Gastrocnemius medialis (tissue), 4 donors: ENCODE measurements around the gene PRKN. TPM values are rescaled to one million over a fixed set of nuclear protein-coding genes. Genes with fewer than 3 reads are reported as not detected.

ENCODE experiments used
- ATAC-seq, 2 donors: fragments of 150-250 bp; one replicate each; pipeline ENCODE4 v1.9.1; 2016
- DNase-seq, 2 donors: peaks; one replicate each; pipeline ENCODE4 v3.0.0-alpha.2; 2019
- H3K27ac ChIP-seq, 4 donors: fragments of 200-600 bp; sonication (generic); 1 replicate in 1 of 4; 2 replicates in 3 of 4; pipeline ENCODE4 v1.5.1; 2016 to 2018; ENCODE audit warnings: mild to moderate bottlenecking in 2 of 4, moderate library complexity in 1 of 4
- H3K27me3 ChIP-seq, 3 donors: fragments of 200-600 bp; sonication (generic) in 2 of 3; 1 replicate in 1 of 3; 2 replicates in 2 of 3; pipeline versions ENCODE4 v1.5.1 to v1.6.0; 2016 to 2019; ENCODE audit warnings: mild to moderate bottlenecking in 1 of 3, moderate library complexity in 1 of 3
- H3K36me3 ChIP-seq, 2 donors: fragments of 200-600 bp; sonication (generic) in 1 of 2; one replicate each; pipeline ENCODE4 v1.5.1; 2017 to 2018
- H3K4me1 ChIP-seq, 2 donors: fragments of 200-600 bp; sonication (generic) in 1 of 2; one replicate each; pipeline ENCODE4 v1.5.1; 2016 to 2017; ENCODE audit warnings: mild to moderate bottlenecking in 2 of 2
- H3K4me3 ChIP-seq, 4 donors: fragments of 200-600 bp; sonication (generic) in 3 of 4; 1 replicate in 1 of 4; 2 replicates in 3 of 4; pipeline ENCODE4 v1.5.1; 2016 to 2019; ENCODE audit warnings: mild to moderate bottlenecking in 2 of 4
- H3K9me3 ChIP-seq, 3 donors: fragments of 200-600 bp; sonication (generic) in 2 of 3; 1 replicate in 1 of 3; 2 replicates in 2 of 3; pipeline ENCODE4 v1.5.1; 2016 to 2019
- POLR2A ChIP-seq, 2 donors: fragments of 450-650 bp; IDR thresholded peaks; one replicate each; pipeline ENCODE4 v1.6.1; 2017; ENCODE audit warnings: antibody characterized with exemption in 2 of 2, mild to moderate bottlenecking in 2 of 2, moderate library complexity in 2 of 2
- in situ Hi-C, 4 donors: fragments of 200-750 bp; cut with MboI; loops; one replicate each; pipeline versions ENCODE4 v1.15.0 to v1.8.0; 2017; ENCODE audit warnings: low sequenced_read_pairs in 4 of 4
- intact Hi-C: fragments of 100-400 bp; cut with DNase I; formaldehyde crosslinking; loops from one replicate; pipeline ENCODE4 v1.15.1; 2023; ENCODE audit warnings: low total_unique reads
- total RNA-seq, 4 donors: library from RNA; depleted of rRNA; stranded (reverse); fragments of >200 nt; gene quantifications; one replicate each; pipeline versions ENCODE4 v1.1.0 to v1.2.3, GENCODE V29; 2016
- TF ChIP-seq, protein P1 (sequence below), 5 experiments: fragments of 450-650 bp in 3 of 5; fragments of 200-600 bp in 2 of 5; sonication (generic) in 2 of 5; IDR thresholded peaks in 4 of 5; conservative IDR thresholded peaks in 1 of 5; 1 replicate in 4 of 5; 2 replicates in 1 of 5; pipeline ENCODE4 v1.5.1; 2016 to 2019; ENCODE audit warnings: antibody characterized with exemption in 5 of 5, mild to moderate bottlenecking in 3 of 5, moderate library complexity in 3 of 5

PRKN gene
- total RNA-seq, 4 donors from 2014 or later: 8.4 to 21.6 (median 13.7) TPM

DNA sequence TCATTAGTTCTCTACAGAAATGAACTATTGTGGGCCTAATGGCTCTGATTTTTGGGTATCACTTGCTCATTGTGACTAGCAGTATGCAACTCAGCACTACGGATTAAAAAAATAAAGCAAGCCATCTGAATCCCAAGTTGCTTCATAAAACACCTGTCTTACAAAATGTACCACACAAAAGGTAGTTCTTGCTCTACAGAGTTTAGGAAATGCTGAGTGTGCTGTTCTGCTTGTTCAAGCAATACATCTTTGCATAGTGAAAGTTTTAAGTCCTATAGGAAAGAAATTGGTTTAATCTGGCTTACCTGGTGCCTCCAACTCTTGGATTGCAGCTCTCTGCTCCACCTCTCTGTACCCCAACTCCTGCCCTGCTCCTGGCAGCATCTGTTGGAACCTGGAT, 1187.0 kb downstream of the PRKN start:
- H3K27ac ChIP-seq: no peak overlapping the region
- intact Hi-C loops (no loop called here), in situ Hi-C loops (no loop called here)
- no peak for TF ChIP-seq POLR2A (IDR thresholded peaks at IDR 0.05)
- TF ChIP-seq, protein P1, sequence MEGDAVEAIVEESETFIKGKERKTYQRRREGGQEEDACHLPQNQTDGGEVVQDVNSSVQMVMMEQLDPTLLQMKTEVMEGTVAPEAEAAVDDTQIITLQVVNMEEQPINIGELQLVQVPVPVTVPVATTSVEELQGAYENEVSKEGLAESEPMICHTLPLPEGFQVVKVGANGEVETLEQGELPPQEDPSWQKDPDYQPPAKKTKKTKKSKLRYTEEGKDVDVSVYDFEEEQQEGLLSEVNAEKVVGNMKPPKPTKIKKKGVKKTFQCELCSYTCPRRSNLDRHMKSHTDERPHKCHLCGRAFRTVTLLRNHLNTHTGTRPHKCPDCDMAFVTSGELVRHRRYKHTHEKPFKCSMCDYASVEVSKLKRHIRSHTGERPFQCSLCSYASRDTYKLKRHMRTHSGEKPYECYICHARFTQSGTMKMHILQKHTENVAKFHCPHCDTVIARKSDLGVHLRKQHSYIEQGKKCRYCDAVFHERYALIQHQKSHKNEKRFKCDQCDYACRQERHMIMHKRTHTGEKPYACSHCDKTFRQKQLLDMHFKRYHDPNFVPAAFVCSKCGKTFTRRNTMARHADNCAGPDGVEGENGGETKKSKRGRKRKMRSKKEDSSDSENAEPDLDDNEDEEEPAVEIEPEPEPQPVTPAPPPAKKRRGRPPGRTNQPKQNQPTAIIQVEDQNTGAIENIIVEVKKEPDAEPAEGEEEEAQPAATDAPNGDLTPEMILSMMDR (IDR thresholded peaks at IDR 0.05 in 4 of 5, conservative IDR thresholded peaks at IDR 0.05 in 1 of 5): no peak
- H3K4me3 ChIP-seq: no peak overlapping the region
- no peak for ATAC-seq
- H3K27me3 ChIP-seq: no peaks in the 10 kb centered on the region
- no peaks in the 10 kb centered on the region for H3K36me3 ChIP-seq
- DNase-seq: no peak
- H3K9me3 ChIP-seq: no peaks in the 10 kb centered on the region
- peaks cover 4 to 7% of the 10 kb centered on the region in 2 donors for H3K4me1 ChIP-seq

- no peak overlapping the region for H3K27ac ChIP-seq
- in situ Hi-C loops: no loop called here
- intact Hi-C loops: no loop called here
These were observed 1191.3 kb downstream of the PRKN start for GRCh38 chr6:161536224-161536630.

GRCh38 chr6:161534264-161534873, 1193.2 kb downstream of the PRKN start:
- H3K4me3 ChIP-seq: no peak overlapping the region
- TF ChIP-seq, protein P1 (IDR thresholded peaks at IDR 0.05 in 4 of 5, conservative IDR thresholded peaks at IDR 0.05 in 1 of 5): no peak
- no peak for TF ChIP-seq POLR2A (IDR thresholded peaks at IDR 0.05)
- intact Hi-C loops: no loop called here
- H3K36me3 ChIP-seq: no peaks in the 10 kb centered on the region
- no peak for DNase-seq
- peaks cover 4 to 7% of the 10 kb centered on the region in 2 donors for H3K4me1 ChIP-seq
- no peaks in the 10 kb centered on the region for H3K27me3 ChIP-seq
- no peaks in the 10 kb centered on the region for H3K9me3 ChIP-seq
- ATAC-seq: no peak
- H3K27ac ChIP-seq: no peak overlapping the region
- in situ Hi-C loops: no loop called here

More at GRCh38 chr6:161536224-161536630, 1191.3 kb downstream of the PRKN start:
- Histone ChIP-seq H3K4me3 (no peak overlapping the region), H3K27me3 (no peaks in the 10 kb centered on the region), H3K9me3 (no peaks in the 10 kb centered on the region), H3K36me3 (no peaks in the 10 kb centered on the region), H3K4me1 (peaks cover 4 to 7% of the 10 kb centered on the region in 2 donors)
- TF ChIP-seq POLR2A (IDR thresholded peaks at IDR 0.05): no peak
- TF ChIP-seq, protein P1 (IDR thresholded peaks at IDR 0.05 in 4 of 5, conservative IDR thresholded peaks at IDR 0.05 in 1 of 5): no peak
- ATAC-seq: peak in 1 of 2 donors; percentile 44
- no peak for DNase-seq

DNA sequence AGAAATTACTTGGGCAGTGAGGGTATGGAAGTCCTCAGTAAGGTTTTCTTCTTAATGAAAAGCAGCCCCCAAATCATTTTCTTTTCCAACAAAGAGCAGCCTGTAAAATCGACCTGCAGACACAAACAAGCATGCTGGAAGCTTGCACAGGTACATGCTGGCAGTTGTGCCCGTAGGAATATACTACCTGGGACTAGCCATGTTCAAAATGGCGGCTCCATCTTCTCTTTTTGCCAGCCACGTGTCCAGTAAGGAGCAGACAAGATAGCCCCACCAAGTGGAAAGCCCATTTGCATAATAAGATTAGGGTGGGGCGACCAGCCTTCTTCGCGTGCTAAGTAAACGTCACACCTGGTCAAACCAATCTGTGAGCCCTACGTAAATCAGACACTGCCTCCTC, 1194.3 kb downstream of the PRKN start:
- intact Hi-C loops: no loop called here
- TF ChIP-seq, protein P1 (IDR thresholded peaks at IDR 0.05 in 4 of 5, conservative IDR thresholded peaks at IDR 0.05 in 1 of 5): no peak
- TF ChIP-seq POLR2A (IDR thresholded peaks at IDR 0.05): no peak
- no peak for DNase-seq
- no peak overlapping the region for H3K27ac ChIP-seq
- no peaks in the 10 kb centered on the region for H3K36me3 ChIP-seq
- H3K4me3 ChIP-seq: no peak overlapping the region
- peaks cover 4 to 7% of the 10 kb centered on the region in 2 donors for H3K4me1 ChIP-seq
- H3K27me3 ChIP-seq: no peaks in the 10 kb centered on the region
- in situ Hi-C loops: no loop called here
- no peaks in the 10 kb centered on the region for H3K9me3 ChIP-seq
- no peak for ATAC-seq

DNA sequence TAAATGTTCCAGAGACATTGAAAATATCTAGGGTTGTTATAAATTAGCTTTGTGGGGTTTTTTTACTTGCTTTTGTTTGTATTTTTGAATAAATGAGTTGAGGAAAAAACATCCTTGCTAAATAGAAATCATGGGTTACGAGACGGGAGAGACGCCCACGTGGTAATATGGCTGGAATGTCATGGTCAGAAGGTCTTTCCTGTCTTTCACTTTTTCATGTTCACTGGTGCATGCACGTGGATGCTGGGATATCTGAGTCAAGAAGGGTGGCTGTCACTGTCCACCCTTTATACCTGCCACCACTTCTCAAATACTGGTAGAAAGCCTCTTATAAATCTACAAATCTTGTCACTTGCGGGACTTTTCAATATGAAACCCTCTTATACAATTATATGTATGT, 1195.0 kb downstream of the PRKN start:
- ATAC-seq (no peak), DNase-seq (no peak)
- H3K9me3 ChIP-seq: no peaks in the 10 kb centered on the region
- H3K27ac ChIP-seq: no peak overlapping the region
- in situ Hi-C loops (no loop called here), intact Hi-C loops (no loop called here)
- TF ChIP-seq, protein P1 (IDR thresholded peaks at IDR 0.05 in 4 of 5, conservative IDR thresholded peaks at IDR 0.05 in 1 of 5): no peak
- no peak for TF ChIP-seq POLR2A (IDR thresholded peaks at IDR 0.05)
- peaks cover 4 to 7% of the 10 kb centered on the region in 2 donors for H3K4me1 ChIP-seq
- no peaks in the 10 kb centered on the region for H3K27me3 ChIP-seq
- no peak overlapping the region for H3K4me3 ChIP-seq
- no peaks in the 10 kb centered on the region for H3K36me3 ChIP-seq
